ENCODE results near the gene PDLIM4.
A peak's percentile ranks its signal among the peaks of the same experiment; 100 is the strongest.

The PDLIM4 gene

DNA sequence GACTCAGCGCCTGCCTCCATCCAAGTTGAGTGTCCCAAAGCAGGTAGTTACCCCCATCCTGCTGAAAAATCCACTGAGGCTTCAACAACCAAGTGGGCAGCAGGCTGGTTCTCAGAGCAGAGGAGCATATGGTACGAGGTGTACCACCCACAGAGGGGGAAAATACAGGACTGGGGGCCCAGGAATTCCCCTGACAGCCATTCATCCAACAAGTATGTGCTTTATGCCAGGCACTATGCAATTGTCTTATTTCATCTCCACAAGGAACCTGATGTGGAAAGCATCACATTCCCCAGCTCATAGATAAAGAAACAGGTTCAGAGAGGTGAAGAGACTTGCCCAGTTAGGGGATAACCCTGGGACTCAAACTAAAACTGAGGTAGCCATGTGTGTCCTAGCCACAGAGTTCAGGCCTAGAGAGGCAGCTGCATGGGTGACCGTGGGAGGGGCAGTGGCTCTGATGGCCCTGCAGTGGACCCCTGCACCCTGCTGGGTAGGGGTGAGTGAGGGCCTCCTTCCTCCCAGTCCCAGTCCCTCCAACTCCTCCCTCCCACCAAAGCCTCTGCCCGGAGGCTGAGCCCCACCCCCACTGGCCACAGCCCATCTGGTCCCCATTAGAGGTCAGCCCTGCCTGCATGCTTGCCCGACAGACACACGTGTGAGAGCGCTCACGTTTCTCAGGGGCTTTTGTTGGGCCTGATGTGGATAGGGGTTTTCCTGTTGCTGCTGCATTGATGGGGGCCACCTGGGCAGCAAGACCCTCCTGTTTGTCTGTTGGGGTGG lies 11.5 kb downstream of the PDLIM4 start:
- DNase-seq: no peak

DNA sequence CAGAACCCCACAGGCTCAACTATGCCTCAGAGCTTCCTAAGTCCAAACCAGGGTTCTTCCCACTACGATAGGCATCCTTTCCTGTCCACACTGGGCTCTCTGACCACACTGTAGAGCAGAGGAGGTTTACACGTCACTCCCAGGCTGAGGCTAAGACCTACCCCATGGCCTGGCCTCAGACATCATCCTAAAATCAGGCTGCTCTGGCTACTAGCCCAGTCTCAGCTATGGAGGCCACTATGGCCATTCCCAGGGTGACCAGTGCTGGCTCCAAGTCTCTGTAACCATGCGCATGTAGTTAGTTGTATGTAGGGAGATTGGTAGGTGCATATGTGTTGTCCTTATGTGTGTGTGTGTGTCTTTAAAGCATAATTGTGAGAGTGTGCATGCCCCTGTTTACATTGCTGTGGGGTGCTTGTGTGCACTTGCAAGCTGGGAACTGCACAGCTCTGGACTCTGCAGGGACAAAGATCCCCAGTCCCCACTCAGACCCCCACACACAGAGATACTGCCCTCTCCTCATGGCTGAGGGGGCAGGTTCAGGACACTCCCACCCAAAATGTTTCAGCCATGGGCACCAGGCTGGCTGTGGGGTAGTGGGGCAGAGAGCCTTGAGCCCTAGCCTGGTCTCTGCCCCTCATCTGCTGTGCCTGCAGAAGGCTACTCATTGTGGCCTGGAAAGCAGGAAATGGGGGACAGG lies 12.3 kb downstream of the PDLIM4 start:
- DNase-seq: no peak

GRCh38 chr5:132270335-132270665 lies 12.8 kb downstream of the PDLIM4 start:
- no peak for DNase-seq

GRCh38 chr5:132270706-132271105 lies 13.2 kb downstream of the PDLIM4 start:
- DNase-seq: no peak

DNA sequence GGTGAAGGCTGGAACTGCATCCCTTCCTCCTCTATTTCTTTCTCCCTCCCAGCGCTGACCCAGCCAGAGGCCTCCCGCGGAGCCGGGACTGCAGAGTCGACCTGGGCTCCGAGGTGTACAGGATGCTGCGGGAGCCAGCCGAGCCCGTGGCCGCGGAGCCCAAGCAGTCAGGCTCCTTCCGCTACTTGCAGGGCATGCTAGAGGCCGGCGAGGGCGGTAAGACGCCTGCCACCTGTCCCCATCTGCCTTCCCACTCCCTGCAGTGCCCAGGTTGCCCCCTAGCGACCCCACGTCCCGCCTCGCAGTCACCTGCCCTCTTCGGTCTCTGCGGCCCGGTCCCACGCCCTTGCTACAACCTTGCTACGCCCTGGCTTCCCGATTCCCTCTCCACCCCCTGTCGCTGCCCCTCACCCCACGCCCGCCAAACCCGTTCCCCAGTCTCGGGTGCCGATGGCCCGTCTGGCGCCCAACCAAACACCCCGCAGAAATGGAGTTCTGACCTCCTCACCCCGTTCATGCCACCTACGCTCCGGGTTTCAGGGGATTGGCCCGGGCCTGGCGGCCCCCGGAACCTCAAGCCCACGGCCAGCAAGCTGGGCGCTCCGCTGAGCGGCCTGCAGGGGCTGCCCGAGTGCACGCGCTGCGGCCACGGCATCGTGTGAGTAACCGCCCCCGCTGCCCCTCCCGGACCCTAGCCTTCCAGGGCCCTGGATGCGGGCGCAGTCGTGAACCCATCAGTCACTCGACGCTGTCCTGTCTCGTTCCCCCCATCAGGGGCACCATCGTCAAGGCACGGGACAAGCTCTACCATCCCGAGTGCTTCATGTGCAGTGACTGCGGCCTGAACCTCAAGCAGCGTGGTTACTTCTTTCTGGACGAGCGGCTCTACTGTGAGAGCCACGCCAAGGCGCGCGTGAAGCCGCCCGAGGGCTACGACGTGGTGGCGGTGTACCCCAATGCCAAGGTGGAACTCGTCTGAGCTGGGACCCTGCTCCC lies 14.1 kb downstream of the PDLIM4 start:
- no peak for DNase-seq

DNA sequence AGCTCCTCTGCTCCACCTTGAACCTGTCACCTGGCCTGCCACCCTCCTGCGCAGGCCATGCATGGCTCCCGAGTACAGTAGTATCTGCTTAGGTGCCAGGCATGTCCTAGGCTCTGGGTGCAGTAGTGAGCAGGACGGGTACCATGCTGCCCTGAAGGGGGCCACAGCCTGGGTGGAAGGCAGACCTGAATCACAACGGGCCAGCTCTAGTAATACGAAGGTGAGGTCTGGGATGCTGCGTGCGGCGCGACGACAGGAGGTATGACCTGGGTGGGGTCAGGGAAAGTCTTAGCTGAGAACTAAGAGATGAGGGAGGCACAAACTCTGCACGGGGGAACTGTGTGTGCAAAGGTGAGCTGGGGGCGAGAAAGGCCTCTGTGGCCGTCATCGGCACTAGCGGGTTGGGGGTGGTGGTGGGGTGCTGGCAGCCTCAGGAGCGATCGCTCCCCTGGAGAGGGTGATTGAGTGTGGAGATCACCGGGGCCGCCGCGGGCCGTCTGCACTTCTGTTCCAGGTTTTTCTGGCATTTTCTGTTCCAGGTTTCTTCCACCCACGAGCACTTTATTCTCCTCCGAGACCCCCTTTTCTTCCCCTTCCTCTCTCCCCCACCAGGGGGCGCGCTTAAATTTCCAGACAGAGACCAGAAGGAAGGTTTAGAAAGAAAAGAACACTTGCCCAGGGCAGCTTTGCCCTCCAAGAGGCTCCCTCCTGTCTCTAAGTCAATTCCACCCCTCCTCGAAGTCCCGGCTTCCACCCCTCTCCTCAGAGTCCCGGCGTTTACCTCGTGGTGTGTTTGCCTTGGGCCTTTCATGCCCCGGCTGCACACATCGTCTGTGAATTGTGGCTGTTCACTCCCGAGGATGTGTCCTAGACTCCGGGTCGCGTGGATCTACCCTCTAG lies 15.1 kb downstream of the PDLIM4 start:
- DNase-seq: peak; percentile 50

GRCh38 chr5:132273631-132274030 lies 16.1 kb downstream of the PDLIM4 start:
- DNase-seq: no peak

DNA sequence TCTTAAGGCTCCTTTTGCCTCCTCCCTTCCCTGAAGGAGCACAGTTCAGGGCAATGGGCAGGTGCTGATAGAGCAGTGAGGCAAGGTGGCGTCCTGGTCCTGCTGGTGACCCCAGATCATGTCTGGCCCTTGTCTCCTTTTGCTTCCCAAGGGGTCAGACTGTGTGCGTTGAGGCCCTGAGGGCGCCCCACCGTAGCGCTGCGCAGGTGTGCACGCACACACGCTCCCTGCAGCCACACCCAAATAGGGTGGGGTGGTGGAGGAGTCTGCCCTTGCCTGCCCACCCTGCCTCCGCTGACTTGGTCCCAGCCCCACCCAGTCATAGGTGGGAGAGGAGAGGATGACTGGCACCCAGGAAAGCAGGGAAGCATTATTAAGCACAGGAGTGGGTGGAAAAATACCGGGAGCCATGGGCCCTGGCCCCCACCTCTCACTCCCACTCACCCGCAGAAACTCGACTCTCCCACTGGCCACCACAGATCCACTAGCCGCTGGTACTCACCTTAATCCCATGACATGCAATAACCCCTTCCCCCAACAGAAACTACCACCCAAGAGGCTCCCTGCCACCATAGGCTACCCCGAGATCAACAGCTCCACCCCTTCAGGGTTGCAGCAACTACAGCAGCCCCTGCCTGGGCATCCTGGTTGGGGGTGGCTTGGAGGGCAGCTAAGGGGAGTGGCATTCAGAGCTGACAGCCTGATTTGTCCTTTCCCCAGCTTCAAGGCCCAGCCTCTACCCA lies 16.7 kb downstream of the PDLIM4 start:
- no peak for DNase-seq

GRCh38 chr5:132275367-132276220 lies 18.1 kb downstream of the PDLIM4 start:
- no peak for DNase-seq

- no peak for DNase-seq
Measured at GRCh38 chr5:132277256-132277655, 19.8 kb downstream of the PDLIM4 start.

DNA sequence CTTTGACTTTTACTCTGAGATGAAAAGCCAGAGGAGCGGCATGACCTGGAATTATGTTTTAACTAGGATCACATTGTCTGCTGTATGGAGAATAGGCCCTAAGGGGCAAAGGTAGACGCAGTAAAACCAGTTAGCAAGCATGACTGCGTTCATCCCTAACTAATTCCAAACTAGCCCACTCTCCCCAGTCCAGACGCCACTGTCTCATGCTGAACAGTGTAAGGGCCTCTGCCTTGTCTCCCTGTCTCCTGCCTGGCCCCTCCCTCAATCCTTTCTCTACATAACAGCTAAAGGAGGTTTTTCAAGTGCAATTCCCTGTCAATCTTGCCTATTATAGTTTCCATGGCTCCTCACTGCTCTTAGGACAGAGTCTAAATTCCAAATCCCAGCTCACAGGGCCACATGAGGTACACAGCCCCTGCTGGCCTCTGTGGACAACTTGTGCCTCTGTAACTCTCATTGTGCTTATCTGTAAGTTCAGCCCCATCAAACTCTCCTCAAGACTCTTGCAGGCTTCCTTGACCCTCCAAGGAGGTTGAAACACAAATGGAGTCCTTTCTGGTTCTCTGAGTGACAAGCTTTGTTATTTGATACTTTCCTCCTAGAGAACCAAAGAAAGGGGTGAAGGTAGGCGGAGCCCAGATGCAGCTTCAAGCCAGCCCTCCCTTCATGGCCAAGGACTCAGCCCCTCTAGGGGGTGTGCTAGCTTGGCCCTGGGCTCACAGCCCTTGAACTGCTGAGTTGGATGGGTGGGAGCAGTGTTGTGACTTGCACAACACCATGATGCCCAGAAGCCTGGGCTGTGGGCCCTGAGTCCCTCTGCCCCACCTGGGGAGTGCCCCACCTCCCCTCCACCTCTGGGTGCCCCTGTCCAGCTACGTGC lies 20.7 kb downstream of the PDLIM4 start:
- no peak for DNase-seq

- DNase-seq: no peak
Measured at GRCh38 chr5:132279801-132280200, 22.3 kb downstream of the PDLIM4 start.

GRCh38 chr5:132280371-132281240 lies 23.1 kb downstream of the PDLIM4 start:
- no peak for DNase-seq

DNA sequence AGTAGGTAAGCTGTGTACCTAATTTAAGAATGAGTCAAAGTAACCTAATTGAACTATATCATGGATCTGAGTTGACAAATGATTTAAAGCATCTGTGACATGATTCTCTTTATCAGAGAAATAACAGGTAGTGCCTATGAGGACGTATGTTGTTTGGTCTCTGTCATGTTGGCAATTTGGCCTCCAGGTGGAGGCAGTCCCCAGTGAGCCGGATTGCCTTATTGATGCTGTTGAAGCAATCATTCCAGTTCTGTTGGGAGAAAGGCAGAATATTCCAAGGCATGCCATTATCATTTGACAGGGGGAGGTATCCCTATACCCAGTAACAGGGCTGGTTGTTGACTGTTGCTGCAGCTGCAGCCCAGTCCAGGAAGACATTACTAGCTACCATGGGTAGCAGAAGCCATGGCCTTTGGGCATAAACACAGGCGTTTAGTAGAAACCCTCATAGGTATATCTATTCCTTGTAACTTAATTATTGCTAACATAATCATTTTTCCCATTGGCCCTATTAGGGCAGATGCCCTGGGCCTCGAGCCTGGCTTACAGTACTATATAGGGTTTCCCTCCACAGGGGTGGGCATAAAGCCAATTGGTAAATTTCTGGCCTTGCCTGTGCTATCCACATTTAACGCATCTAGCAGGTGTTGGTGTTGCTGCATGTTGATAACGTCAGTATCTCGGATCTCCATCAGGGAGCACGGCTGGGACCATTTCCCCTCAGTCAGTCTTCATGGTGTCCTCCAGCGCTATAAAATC lies 24.5 kb downstream of the PDLIM4 start:
- DNase-seq: no peak

DNA sequence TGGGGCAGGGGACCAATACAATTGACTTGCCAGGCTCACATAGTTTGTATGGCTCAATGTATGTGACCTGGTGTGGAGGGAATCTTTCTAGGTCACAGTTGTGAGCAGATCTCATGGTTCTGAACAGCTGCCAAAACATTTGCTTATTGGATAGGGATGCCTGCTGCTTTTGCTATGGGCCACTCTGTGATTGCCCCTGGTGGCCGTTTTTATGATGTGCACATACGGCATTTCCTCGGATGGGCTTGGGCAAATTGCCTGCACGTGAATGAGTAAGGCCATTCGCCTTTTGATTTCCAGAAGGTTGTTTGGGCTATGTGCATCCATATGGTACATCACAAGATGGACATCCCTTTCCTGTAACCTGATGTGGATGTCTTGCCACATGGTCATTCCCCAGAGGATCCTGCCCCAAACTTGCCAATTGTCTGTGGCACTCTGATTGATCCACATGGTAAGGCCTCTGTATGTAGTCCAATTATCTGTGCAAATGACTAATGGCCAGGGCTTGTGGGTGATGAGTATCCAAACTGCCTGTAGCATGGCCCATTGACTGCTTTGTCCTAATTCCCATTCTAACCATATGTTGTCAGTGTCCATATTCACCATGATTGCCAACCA lies 26.0 kb downstream of the PDLIM4 start:
- no peak for DNase-seq

DNA sequence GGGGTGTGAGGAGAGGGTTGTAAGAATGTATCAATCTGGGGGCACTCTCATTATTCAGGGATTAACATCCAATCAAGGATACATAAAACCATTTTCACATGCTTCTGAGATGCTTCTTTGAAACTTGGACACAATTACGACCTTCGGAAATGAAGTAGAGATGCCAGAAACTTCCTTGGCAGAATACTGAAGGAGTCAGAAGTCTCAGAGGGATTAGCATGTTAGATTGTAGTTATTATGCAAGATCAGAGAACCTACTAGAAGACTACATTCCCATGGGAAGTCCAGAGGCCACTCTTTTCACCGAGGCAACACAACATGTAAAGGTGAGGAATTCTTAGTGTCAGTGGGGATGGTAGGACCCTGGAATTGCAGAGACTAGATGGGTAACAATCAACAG lies 31.6 kb downstream of the PDLIM4 start:
- DNase-seq: no peak

DNA sequence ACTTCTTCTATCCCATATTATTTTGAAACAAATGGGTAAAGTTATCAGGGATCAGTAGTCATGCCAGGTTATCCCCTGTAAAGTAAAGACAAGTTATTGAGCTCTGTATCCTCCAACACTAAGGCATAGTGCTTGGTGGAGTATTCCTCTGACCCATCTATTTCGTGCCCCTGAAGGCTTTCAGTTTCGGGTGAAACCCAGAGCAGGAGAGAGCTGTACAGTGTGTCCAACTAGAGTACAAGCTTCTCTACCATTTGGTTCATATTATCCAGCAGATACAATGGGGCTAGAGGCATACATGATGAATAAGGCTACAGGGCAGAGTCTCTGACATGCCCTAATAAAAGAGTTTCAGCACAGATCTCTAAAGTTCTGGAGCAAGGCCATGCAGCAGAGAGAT lies 33.5 kb downstream of the PDLIM4 start:
- DNase-seq: no peak

Data from effector CD4-positive, alpha-beta T cell (primary cell).